Caki2 (cell line): ENCODE data around the gene KRT72. TPM values are rescaled to one million over a fixed set of nuclear protein-coding genes. Genes with fewer than 3 reads are reported as not detected.

Source experiments
- DNase-seq: peaks from one replicate; pipeline ENCODE4 v3.0.0-alpha.2; 2015; ENCODE audit warnings: low read depth
- in situ Hi-C: cut with HindIII; loops from 2 replicates; pipeline ENCODE4 v1.10.0; 2016; ENCODE audit warnings: low sequenced_read_pairs, low pct_unique_long_range_greater_than_20kb, mixed read lengths
- total RNA-seq: library from RNA; depleted of rRNA; stranded (reverse); fragments of >200 nt; shearing (Covaris generic); gene quantifications from 2 replicates; pipeline ENCODE4 v1.2.3, GENCODE V29; 2014; ENCODE audit warnings: low replicate concordance

The KRT72 gene
- total RNA-seq, 1 experiment from 2014 or later = not detected

- in situ Hi-C loops = no loop called here
- DNase-seq = no peak
Observed at GRCh38 chr12:52566847-52567291, 34.4 kb downstream of the KRT72 start.

GRCh38 chr12:52564582-52564981 lies 36.7 kb downstream of the KRT72 start:
- in situ Hi-C loops = no loop called here

GRCh38 chr12:52561880-52562449 lies 39.3 kb downstream of the KRT72 start:
- in situ Hi-C loops = no loop called here
- DNase-seq = no peak

More at GRCh38 chr12:52564582-52564981, 36.7 kb downstream of the KRT72 start:
- no peak for DNase-seq

GRCh38 chr12:52559979-52560378 lies 41.3 kb downstream of the KRT72 start:
- in situ Hi-C loops = no loop called here
- DNase-seq = no peak

GRCh38 chr12:52558781-52559445 lies 42.4 kb downstream of the KRT72 start:
- in situ Hi-C loops = no loop called here
- no peak for DNase-seq

GRCh38 chr12:52557476-52557875 lies 43.8 kb downstream of the KRT72 start:
- in situ Hi-C loops = no loop called here
- DNase-seq = no peak

- in situ Hi-C loops = no loop called here
- no peak for DNase-seq
Observed at GRCh38 chr12:52555577-52555976, 45.7 kb downstream of the KRT72 start.

GRCh38 chr12:52552681-52553195 lies 48.5 kb downstream of the KRT72 start, which contains the start of gene KRT71:
Gene KRT71 (minus strand): TSS chr12:52553145. CDS start chr12:52553077, 68 bp downstream.
- DNase-seq = no peak
- in situ Hi-C loops = no loop called here

- in situ Hi-C loops = no loop called here
- DNase-seq = no peak
Observed at GRCh38 chr12:52552055-52552454, 49.2 kb downstream of the KRT72 start.

- no peak for DNase-seq
Observed at GRCh38 chr12:52551216-52551865, 49.9 kb downstream of the KRT72 start.

GRCh38 chr12:52546126-52546525 lies 55.1 kb downstream of the KRT72 start:
- in situ Hi-C loops = no loop called here

More at GRCh38 chr12:52551216-52551865, 49.9 kb downstream of the KRT72 start:
- in situ Hi-C loops = no loop called here

GRCh38 chr12:52543985-52544883 lies 57.0 kb downstream of the KRT72 start:
- no peak for DNase-seq
- in situ Hi-C loops = no loop called here

More at GRCh38 chr12:52546126-52546525, 55.1 kb downstream of the KRT72 start:
- no peak for DNase-seq

GRCh38 chr12:52542785-52543318 lies 58.4 kb downstream of the KRT72 start:
- no peak for DNase-seq
- in situ Hi-C loops = no loop called here

- in situ Hi-C loops = no loop called here
- DNase-seq = no peak
Observed at GRCh38 chr12:52542157-52542556, 59.1 kb downstream of the KRT72 start.

GRCh38 chr12:52541709-52542108 lies 59.6 kb downstream of the KRT72 start:
- no peak for DNase-seq
- in situ Hi-C loops = no loop called here

GRCh38 chr12:52540531-52540930 lies 60.7 kb downstream of the KRT72 start:
- in situ Hi-C loops = no loop called here
- no peak for DNase-seq

- DNase-seq = no peak
- in situ Hi-C loops = no loop called here
Observed at GRCh38 chr12:52539821-52540173, 61.5 kb downstream of the KRT72 start.
